Measurements from ENCODE around the gene NUP188.

GRCh38 chr9:129012893-129013448 lies 65.5 kb downstream of the NUP188 start:
- TF ChIP-seq CTCF (IDR thresholded peaks at IDR 0.05; ENCODE audit: poor library complexity, severe bottlenecking): no peak
- no peak for TF ChIP-seq MXI1 (conservative IDR thresholded peaks at IDR 0.05; ENCODE audit: poor library complexity, severe bottlenecking)
